Prostate gland (tissue), 2 donors: ENCODE data around the gene GRIK3. TPM values are rescaled to one million over a fixed set of nuclear protein-coding genes. Genes with fewer than 3 reads are reported as not detected.

Source experiments
- DNase-seq: peaks from one replicate; pipeline ENCODE4 v3.0.0-alpha.2; 2019; ENCODE audit warnings: low spot score
- H3K27ac ChIP-seq, 2 donors: fragments of 200-600 bp; sonication (generic); 2 replicates each; pipeline ENCODE4 v1.5.1; 2017 to 2019
- H3K27me3 ChIP-seq: fragments of 200-600 bp; sonication (generic); replicated peaks from 2 replicates; pipeline ENCODE4 v1.5.1; 2019; ENCODE audit not compliant: insufficient read depth
- H3K36me3 ChIP-seq, 2 donors: fragments of 200-600 bp; sonication (generic); 1 replicate in 1 of 2; 2 replicates in 1 of 2; pipeline versions ENCODE4 v1.5.1 to v1.8.1; 2017 to 2019
- H3K4me1 ChIP-seq: fragments of 200-600 bp; sonication (generic); replicated peaks from 2 replicates; pipeline ENCODE4 v1.5.1; 2019
- H3K4me3 ChIP-seq, 2 donors: fragments of 200-600 bp; sonication (generic); 2 replicates each; pipeline ENCODE4 v1.5.1; 2017 to 2019
- H3K9me3 ChIP-seq: fragments of 200-600 bp; sonication (generic); 2 replicates; pipeline ENCODE4 v1.5.1; 2017
- POLR2A ChIP-seq: fragments of 450-650 bp; IDR thresholded peaks from one replicate; pipeline ENCODE4 v1.6.1; 2016; ENCODE audit warnings: antibody characterized with exemption, mild to moderate bottlenecking
- POLR2AphosphoS5 ChIP-seq: sonication (generic); formaldehyde crosslinking; IDR thresholded peaks from one replicate; pipeline ENCODE4 v1.6.1; 2017; ENCODE audit warnings: antibody characterized with exemption
- WGBS: methylation state at CpG from one replicate; pipeline ENCODE4 v1.1.5; 2018; 5-methylcytosine and 5-hydroxymethylcytosine counted together
- intact Hi-C: fragments of 100-400 bp; cut with DNase I; formaldehyde crosslinking; loops from one replicate; pipeline ENCODE4 v1.14.2; 2022
- total RNA-seq, 2 donors: library from RNA; depleted of rRNA; stranded (reverse); fragments of >200 nt; gene quantifications; one replicate each; pipeline ENCODE4 v1.1.0, GENCODE V29; 2016
- TF ChIP-seq, protein P1 (sequence below), 4 experiments: fragments of 200-600 bp in 2 of 4; fragments of 450-650 bp in 2 of 4; sonication (generic) in 2 of 4; IDR thresholded peaks; 1 replicate in 3 of 4; 2 replicates in 1 of 4; pipeline ENCODE4 v1.5.1; 2016 to 2019; ENCODE audit warnings: antibody characterized with exemption in 4 of 4, mild to moderate bottlenecking in 2 of 4, moderate library complexity in 2 of 4

GRIK3 gene
- total RNA-seq, 2 donors from 2014 or later = 0.36 to 5.9 TPM

DNA sequence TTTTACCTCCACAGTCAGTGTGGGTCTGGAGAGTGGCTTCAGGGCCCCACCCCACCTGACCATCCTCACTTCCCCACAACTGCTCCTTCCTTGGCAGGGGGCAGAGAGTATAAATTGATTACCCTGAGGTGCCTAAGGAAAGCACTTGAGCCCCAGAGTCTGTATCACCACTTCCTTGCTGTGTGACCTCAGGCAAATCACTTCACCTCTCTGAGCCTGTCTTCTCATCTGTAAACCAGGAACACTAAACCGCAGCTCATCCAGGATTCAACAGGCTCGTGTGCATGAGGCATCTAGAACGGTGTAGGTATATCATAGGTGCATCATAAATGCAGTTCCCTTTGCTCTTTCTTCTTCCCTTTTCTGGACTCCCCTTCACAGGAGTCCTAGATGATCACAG is 43.4 kb downstream of the GRIK3 start:
- intact Hi-C loops = no loop called here
- H3K4me1 ChIP-seq = no peaks in the 10 kb centered on the region
- TF ChIP-seq POLR2AphosphoS5 = no peak
- TF ChIP-seq, protein P1, sequence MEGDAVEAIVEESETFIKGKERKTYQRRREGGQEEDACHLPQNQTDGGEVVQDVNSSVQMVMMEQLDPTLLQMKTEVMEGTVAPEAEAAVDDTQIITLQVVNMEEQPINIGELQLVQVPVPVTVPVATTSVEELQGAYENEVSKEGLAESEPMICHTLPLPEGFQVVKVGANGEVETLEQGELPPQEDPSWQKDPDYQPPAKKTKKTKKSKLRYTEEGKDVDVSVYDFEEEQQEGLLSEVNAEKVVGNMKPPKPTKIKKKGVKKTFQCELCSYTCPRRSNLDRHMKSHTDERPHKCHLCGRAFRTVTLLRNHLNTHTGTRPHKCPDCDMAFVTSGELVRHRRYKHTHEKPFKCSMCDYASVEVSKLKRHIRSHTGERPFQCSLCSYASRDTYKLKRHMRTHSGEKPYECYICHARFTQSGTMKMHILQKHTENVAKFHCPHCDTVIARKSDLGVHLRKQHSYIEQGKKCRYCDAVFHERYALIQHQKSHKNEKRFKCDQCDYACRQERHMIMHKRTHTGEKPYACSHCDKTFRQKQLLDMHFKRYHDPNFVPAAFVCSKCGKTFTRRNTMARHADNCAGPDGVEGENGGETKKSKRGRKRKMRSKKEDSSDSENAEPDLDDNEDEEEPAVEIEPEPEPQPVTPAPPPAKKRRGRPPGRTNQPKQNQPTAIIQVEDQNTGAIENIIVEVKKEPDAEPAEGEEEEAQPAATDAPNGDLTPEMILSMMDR (IDR thresholded peaks at IDR 0.05) = no peak
- no peak for TF ChIP-seq POLR2A
- DNase-seq = no peak
- no peak overlapping the region for H3K27ac ChIP-seq
- no peak overlapping the region for H3K4me3 ChIP-seq
- H3K36me3 ChIP-seq = no peaks in the 10 kb centered on the region
- H3K27me3 ChIP-seq = peaks cover 2% of the 10 kb centered on the region
- 88% methylated on average over 3 of the region's 3 CpGs for WGBS
- H3K9me3 ChIP-seq = no peaks in the 10 kb centered on the region

DNA sequence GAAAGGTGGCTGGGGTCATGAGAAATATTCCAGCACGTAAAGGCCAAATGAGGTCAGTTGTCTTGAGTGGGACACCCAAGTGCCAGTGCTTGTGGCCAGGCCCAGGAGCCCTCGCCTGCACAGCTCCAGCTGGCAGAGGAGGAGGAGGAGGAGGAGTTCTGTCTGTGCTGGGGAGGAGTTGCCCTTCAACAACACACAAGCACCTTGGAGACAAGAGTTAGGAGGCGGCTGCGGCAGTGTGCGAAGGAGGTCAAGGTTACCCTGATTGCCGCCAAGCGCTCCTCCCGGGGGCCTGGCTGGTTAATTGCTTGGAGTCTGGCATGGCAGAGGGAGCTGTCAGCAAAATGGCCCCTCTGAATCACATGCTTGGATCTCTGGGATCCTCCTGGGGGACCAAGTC is 45.1 kb downstream of the GRIK3 start:
- no peak for DNase-seq
- Histone ChIP-seq H3K4me1 (no peaks in the 10 kb centered on the region), H3K4me3 (no peak overlapping the region), H3K9me3 (no peaks in the 10 kb centered on the region), H3K27me3 (peaks cover 11% of the 10 kb centered on the region), H3K36me3 (no peaks in the 10 kb centered on the region), H3K27ac (no peak overlapping the region)
- 69% methylated on average over 8 of the region's 8 CpGs for WGBS
- intact Hi-C loops = no loop called here
- TF ChIP-seq POLR2A (no peak), POLR2AphosphoS5 (no peak)
- TF ChIP-seq, protein P1 (IDR thresholded peaks at IDR 0.05) = no peak

DNA sequence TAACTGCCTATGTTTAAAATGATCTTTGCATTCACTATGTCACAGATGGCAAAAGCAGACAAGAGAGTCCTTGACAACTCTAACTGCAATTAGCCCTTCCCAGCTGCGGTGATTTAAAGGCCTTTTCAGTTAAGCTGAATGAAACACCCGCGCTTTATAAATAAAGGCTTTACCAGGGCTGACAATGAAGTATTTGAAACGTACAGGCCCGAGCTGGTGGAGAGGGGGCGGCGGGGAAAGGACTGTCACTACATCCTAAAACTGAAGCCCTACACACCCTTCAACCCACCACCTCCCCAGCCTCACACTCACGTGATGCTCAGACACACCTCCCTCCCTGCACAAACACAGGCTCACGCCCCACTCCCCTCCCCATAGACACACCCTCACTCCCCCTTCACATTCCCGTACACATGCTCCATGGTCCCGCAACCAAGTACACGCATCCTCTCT is 45.5 kb downstream of the GRIK3 start:
- TF ChIP-seq POLR2A = no peak
- TF ChIP-seq POLR2AphosphoS5 = no peak
- TF ChIP-seq, protein P1 (IDR thresholded peaks at IDR 0.05) = no peak
- no peak for DNase-seq
- 26% methylated on average over 12 of the region's 12 CpGs for WGBS
- intact Hi-C loops = no loop called here
- H3K4me1 ChIP-seq = no peaks in the 10 kb centered on the region
- H3K4me3 ChIP-seq = no peak overlapping the region
- H3K27me3 ChIP-seq = peaks cover 14% of the 10 kb centered on the region
- H3K9me3 ChIP-seq = no peaks in the 10 kb centered on the region
- H3K36me3 ChIP-seq = no peaks in the 10 kb centered on the region
- no peak overlapping the region for H3K27ac ChIP-seq

DNA sequence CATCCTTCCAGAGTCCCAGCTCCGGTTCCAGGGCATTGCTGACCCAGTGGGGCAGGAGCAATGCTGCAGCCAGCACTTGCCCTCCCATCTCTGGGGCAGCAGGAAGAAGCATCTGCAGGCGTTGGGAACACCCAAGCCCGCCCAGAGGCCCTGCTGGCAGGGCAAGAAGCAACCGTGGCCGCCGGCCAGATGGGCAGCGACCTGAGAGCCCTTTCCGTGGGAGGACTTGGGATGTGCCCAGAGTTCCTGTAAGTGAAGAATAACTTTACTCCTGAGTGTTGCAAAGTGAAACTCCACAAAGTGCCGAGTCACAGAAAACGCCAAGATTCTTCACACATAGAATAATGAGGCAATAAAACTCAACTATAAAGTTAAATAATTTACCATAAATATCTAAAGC is 46.0 kb downstream of the GRIK3 start:
- TF ChIP-seq POLR2A = no peak
- TF ChIP-seq POLR2AphosphoS5 = no peak
- TF ChIP-seq, protein P1 (IDR thresholded peaks at IDR 0.05) = no peak
- Histone ChIP-seq H3K27me3 (peaks cover 14% of the 10 kb centered on the region), H3K4me1 (no peaks in the 10 kb centered on the region), H3K36me3 (no peaks in the 10 kb centered on the region), H3K4me3 (no peak overlapping the region), H3K27ac (no peak overlapping the region), H3K9me3 (no peaks in the 10 kb centered on the region)
- no peak for DNase-seq
- intact Hi-C loops = no loop called here
- 7% methylated on average over 10 of the region's 10 CpGs for WGBS

DNA sequence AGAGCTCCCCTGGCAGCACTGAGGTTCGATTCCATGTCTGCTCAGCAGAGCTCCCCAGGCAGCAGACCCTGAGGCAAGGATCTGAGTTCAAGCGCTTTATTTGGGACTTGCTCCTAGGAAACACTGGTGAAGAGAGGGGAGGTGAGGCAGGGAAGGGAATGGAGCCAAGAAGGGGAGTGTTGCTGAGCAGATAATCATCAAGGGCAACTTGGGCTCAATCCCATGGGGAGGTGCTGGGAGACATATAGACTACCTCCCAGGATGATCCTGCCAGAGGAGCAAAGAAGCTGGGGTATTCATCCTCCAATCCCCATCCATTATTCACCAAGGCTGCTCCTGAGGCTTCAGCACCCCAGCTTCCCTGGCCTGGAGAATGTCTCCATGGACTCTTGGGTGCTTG is 47.0 kb downstream of the GRIK3 start:
- intact Hi-C loops = no loop called here
- 88% methylated on average over 2 of the region's 2 CpGs for whole genome bisulfite sequencing
- DNase-seq = no peak

More for the DNA sequence above, 47.0 kb downstream of the GRIK3 start:
- H3K27me3 ChIP-seq = peaks cover 14% of the 10 kb centered on the region
- no peaks in the 10 kb centered on the region for H3K9me3 ChIP-seq
- no peaks in the 10 kb centered on the region for H3K4me1 ChIP-seq
- no peak overlapping the region for H3K27ac ChIP-seq
- no peak for TF ChIP-seq POLR2A
- TF ChIP-seq, protein P1 (IDR thresholded peaks at IDR 0.05) = no peak
- no peak for TF ChIP-seq POLR2AphosphoS5
- H3K36me3 ChIP-seq = no peaks in the 10 kb centered on the region
- no peak overlapping the region for H3K4me3 ChIP-seq
